A549 (cell line): Measurements from ENCODE around the gene RNU2-63P.
A peak's percentile ranks its signal among the peaks of the same experiment; 100 is the strongest.

Experiments used
- CBX2 ChIP-seq: fragments of 200-600 bp; sonication (generic); IDR thresholded peaks from 2 replicates; pipeline ENCODE4 v1.6.1; 2016; ENCODE audit warnings: low read depth, mild to moderate bottlenecking, borderline replicate concordance
- CBX8 ChIP-seq: fragments of 200-600 bp; sonication (generic); IDR thresholded peaks from 2 replicates; pipeline ENCODE4 v1.6.1; 2016
- CEBPB ChIP-seq, 2 experiments: fragments of >200 bp in 1 of 2; sonication (Bioruptor Twin) in 1 of 2; formaldehyde crosslinking in 1 of 2; IDR thresholded peaks; 2 replicates each; pipeline ENCODE4 v1.6.1; 2012 to 2016
- CTCF ChIP-seq: fragments of >200 bp; sonication (Bioruptor Twin); formaldehyde crosslinking; IDR thresholded peaks from 3 replicates; pipeline ENCODE4 v1.5.1; 2016
- FOSL2 ChIP-seq, 2 experiments: fragments of 450-650 bp in 1 of 2; fragments of >200 bp in 1 of 2; sonication (Bioruptor Twin) in 1 of 2; formaldehyde crosslinking; IDR thresholded peaks; 2 replicates each; pipeline versions ENCODE4 v1.5.0 to v1.6.1; 2016 to 2020; ENCODE audit warnings: mild to moderate bottlenecking in 1 of 2, moderate library complexity in 1 of 2
- POLR2A ChIP-seq: IDR thresholded peaks from 2 replicates; pipeline ENCODE4 v1.6.1; 2012; ENCODE audit warnings: mild to moderate bottlenecking, low read length
- RFX5 ChIP-seq: fragments of 450-650 bp; IDR thresholded peaks from 2 replicates; pipeline ENCODE4 v1.7.1; 2014; ENCODE audit warnings: antibody characterized with exemption, mild to moderate bottlenecking, moderate library complexity
- USF2 ChIP-seq: fragments of 450-650 bp; IDR thresholded peaks from 2 replicates; pipeline ENCODE4 v1.6.1; 2014; ENCODE audit warnings: antibody characterized with exemption

- TF ChIP-seq CEBPB (IDR thresholded peaks at IDR 0.05), result no peak
- TF ChIP-seq CTCF, result no peak
- TF ChIP-seq POLR2A, result no peak
- peak; percentile 67 for TF ChIP-seq FOSL2 (IDR thresholded peaks at IDR 0.05)
- TF ChIP-seq FOSL2 (CRISPR knock-in tag; IDR thresholded peaks at IDR 0.05), result peak; percentile 85
- no peak for TF ChIP-seq RFX5
- TF ChIP-seq USF2, result no peak
- no peak for TF ChIP-seq CBX2
- no peak for TF ChIP-seq CBX8
Observed at GRCh38 chr2:88038263-88039105, 22.1 kb upstream of the RNU2-63P start.
